ENCODE measurements around the gene FGF1. TPM values are rescaled to one million over a fixed set of nuclear protein-coding genes. Genes with fewer than 3 reads are reported as not detected.
A peak's percentile ranks its signal among the peaks of the same experiment; 100 is the strongest.

FGF1 gene
- total RNA-seq, 1 experiment from 2014 or later, result 3.2 TPM

- no peaks in the 10 kb centered on the region; the same call in 1 of the 2 replicates for H3K27me3 Mint-ChIP-seq (ENCODE audit: low read depth)
These were observed 117.5 kb downstream of the FGF1 start for GRCh38 chr5:142568283-142568995.

More at GRCh38 chr5:142568283-142568995, 117.5 kb downstream of the FGF1 start:
- Mint-ChIP-seq H3K4me1 (peaks cover 9 to 10% of the 10 kb centered on the region in 2 experiments; a peak in 3 of 4 replicates), H3K36me3 (ENCODE audit: insufficient read depth in 1 of 3, low read depth in 3 of 3) (no peaks in the 10 kb centered on the region; a peak in 2 of 7 replicates), H3K4me3 (no peak overlapping the region), H3K27ac (0 out of 7 replicates have a peak overlapping the region, but pooled peaks of 1 of the 3 experiments have one; percentile 20), H3K9me3 (no peaks in the 10 kb centered on the region)
- Histone ChIP-seq H2AK5ac (ENCODE audit: insufficient read length, low read length) (no peak overlapping the region), H3K9ac (ENCODE audit: extremely low read depth, insufficient read length, low read length) (no peak overlapping the region), H3K27ac (ENCODE audit: insufficient read length, low read depth, low read length) (no peak overlapping the region), H3K79me1 (ENCODE audit: insufficient read depth, low read depth, low read length, poor library complexity, severe bottlenecking) (no peaks in the 10 kb centered on the region), H2BK20ac (ENCODE audit: low read depth, low read length, poor library complexity, severe bottlenecking) (no peak overlapping the region), H2AFZ (ENCODE audit: low read length) (no peak overlapping the region), H3K9me3 (ENCODE audit: control insufficient read depth, low read depth, low read length) (no peaks in the 10 kb centered on the region), H3T11ph (ENCODE audit: low read length) (no peak overlapping the region), H2BK15ac (ENCODE audit: low read depth, low read length) (no peak overlapping the region), H3K18ac (ENCODE audit: insufficient read length, low read depth, low read length) (no peak overlapping the region), H3K14ac (ENCODE audit: insufficient read depth, low read length) (no peak overlapping the region), H2BK5ac (ENCODE audit: insufficient read length, low read length) (no peak overlapping the region), H3K4me1 (ENCODE audit: insufficient read depth, low read length) (no peaks in the 10 kb centered on the region; the same call in 1 of the 2 replicates), H3K56ac (ENCODE audit: insufficient read length, low read depth, low read length) (no peak overlapping the region), H3K23me2 (ENCODE audit: insufficient read length, low read depth, low read length, poor library complexity, severe bottlenecking) (no peaks in the 10 kb centered on the region), H4K5ac (ENCODE audit: insufficient read length, low read depth, low read length) (no peak overlapping the region), H4K8ac (replicated peaks; ENCODE audit: insufficient read length, low read depth, low read length) (no peak overlapping the region), H3K4ac (ENCODE audit: low read depth, low read length) (no peak overlapping the region), H2BK120ac (ENCODE audit: low read depth, low read length, poor library complexity, severe bottlenecking) (no peak overlapping the region), H3K79me2 (ENCODE audit: insufficient read depth, low read length) (no peaks in the 10 kb centered on the region), H4K91ac (ENCODE audit: insufficient read length, low read depth, low read length) (no peak overlapping the region), H3K4me2 (ENCODE audit: insufficient read depth, insufficient read length, low read length) (no peak overlapping the region), H3K27me3 (ENCODE audit: insufficient read depth, low read length) (no peaks in the 10 kb centered on the region; the same call in 1 of the 2 replicates), H3K23ac (ENCODE audit: insufficient read length, low read depth, low read length) (no peak overlapping the region), H4K20me1 (ENCODE audit: control insufficient read depth, insufficient read depth, insufficient read length) (no peaks in the 10 kb centered on the region), H2BK12ac (ENCODE audit: insufficient read length, low read depth, low read length) (no peak overlapping the region)
- no peak for TF ChIP-seq CTCF (conservative IDR thresholded peaks at IDR 0.05)
- no peak for DNase-seq
- no CpG with 5 or more reads among the region's 10 CpGs for WGBS (ENCODE audit: extremely low coverage, insufficient read length, low lambda C conversion rate)
